GM12864 (cell line): ENCODE results near the gene GSE1.

Source experiments
- DNase-seq: peaks from one replicate; pipeline ENCODE4 v3.0.0-alpha.2; 2011; ENCODE audit warnings: low read depth
- H3K4me3 ChIP-seq: 2 replicates; pipeline ENCODE4 v1.5.1; 2011; ENCODE audit warnings: mild to moderate bottlenecking, low read depth, low read length, control low read depth
- TF ChIP-seq, protein P1 (sequence below): IDR thresholded peaks from 2 replicates; pipeline ENCODE4 v1.5.1; 2011; ENCODE audit warnings: low read depth, mild to moderate bottlenecking, moderate library complexity, low read length, control low read depth, inconsistent platforms; ENCODE audit errors: missing control alignments

GSE1 gene

GRCh38 chr16:85592700-85593493 lies 20.2 kb upstream of the GSE1 start:
- no peak overlapping the region for H3K4me3 ChIP-seq
- no peak for DNase-seq
- TF ChIP-seq, protein P1, sequence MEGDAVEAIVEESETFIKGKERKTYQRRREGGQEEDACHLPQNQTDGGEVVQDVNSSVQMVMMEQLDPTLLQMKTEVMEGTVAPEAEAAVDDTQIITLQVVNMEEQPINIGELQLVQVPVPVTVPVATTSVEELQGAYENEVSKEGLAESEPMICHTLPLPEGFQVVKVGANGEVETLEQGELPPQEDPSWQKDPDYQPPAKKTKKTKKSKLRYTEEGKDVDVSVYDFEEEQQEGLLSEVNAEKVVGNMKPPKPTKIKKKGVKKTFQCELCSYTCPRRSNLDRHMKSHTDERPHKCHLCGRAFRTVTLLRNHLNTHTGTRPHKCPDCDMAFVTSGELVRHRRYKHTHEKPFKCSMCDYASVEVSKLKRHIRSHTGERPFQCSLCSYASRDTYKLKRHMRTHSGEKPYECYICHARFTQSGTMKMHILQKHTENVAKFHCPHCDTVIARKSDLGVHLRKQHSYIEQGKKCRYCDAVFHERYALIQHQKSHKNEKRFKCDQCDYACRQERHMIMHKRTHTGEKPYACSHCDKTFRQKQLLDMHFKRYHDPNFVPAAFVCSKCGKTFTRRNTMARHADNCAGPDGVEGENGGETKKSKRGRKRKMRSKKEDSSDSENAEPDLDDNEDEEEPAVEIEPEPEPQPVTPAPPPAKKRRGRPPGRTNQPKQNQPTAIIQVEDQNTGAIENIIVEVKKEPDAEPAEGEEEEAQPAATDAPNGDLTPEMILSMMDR: no peak

- H3K4me3 ChIP-seq: no peak overlapping the region
- DNase-seq: no peak
- TF ChIP-seq, protein P1: no peak
These were observed 19.5 kb upstream of the GSE1 start for GRCh38 chr16:85593494-85594221.

DNA sequence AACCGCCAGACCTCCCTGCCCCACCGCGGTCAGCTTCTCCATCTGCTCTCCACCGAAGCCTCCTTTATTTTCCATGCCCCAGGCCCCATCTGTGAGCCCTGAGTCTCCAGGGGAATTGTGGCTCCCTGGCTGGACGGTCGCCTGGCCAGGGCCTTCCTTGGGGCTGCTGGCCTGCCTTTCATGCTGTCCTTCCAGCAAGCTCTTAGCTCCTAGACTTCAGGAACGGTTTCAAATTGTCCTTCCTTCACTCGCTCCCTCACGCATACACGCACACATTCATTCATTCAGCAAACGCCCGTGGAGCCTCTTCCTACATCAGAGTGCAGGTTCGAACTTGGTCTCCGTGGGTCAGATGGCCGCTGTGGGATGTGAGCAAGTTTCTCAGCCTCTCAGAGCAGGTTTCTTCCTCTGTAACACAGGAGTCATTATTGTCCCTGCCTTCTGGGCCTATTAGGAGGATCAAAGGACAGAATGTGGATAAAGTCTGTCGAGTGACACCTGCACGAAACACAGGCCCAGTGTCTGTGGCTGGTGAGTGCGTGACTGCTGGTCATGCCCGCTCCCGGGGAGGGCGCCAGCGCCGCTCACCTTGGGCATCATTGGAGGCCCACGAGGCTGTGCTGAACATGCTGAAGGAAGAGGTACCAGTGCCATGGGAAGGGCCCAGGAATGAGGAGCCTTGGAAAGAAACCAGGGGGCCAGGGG lies 18.7 kb upstream of the GSE1 start:
- no peak for DNase-seq
- no peak overlapping the region for H3K4me3 ChIP-seq
- TF ChIP-seq, protein P1: no peak

DNA sequence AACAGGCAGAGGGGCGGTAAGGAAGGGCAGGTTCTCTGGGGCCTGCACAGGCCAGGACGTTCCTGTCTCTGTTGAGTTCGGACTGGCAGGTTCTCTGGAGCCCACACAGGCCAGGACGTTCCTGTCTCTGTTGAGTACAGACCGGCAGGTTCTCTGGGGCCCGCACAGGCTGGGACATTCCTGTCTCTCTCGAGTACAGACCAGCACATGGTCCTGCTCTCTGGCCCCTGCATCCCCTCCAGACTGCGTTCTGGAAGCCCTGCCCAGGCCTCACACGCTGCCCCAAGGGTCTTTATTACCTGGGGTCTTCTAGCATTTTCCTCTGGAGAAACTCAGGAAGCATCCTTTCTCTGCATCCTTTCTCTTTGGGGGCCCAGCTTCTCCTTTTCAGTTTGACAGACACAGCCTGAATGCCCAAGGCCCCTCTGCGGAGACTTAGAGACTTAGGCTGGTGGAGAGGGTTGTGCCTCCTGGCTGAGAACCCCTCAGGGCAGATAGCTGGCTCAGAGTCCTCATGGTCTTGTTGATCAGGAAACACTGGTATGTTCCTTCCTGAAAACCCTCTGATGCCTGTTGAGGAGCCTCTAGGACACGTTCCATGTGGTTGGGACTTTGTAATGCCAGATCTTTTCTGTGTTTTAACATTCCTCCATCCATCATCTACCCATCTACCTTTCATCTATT lies 18.0 kb upstream of the GSE1 start:
- no peak for DNase-seq
- H3K4me3 ChIP-seq: no peak overlapping the region
- TF ChIP-seq, protein P1: no peak

DNA sequence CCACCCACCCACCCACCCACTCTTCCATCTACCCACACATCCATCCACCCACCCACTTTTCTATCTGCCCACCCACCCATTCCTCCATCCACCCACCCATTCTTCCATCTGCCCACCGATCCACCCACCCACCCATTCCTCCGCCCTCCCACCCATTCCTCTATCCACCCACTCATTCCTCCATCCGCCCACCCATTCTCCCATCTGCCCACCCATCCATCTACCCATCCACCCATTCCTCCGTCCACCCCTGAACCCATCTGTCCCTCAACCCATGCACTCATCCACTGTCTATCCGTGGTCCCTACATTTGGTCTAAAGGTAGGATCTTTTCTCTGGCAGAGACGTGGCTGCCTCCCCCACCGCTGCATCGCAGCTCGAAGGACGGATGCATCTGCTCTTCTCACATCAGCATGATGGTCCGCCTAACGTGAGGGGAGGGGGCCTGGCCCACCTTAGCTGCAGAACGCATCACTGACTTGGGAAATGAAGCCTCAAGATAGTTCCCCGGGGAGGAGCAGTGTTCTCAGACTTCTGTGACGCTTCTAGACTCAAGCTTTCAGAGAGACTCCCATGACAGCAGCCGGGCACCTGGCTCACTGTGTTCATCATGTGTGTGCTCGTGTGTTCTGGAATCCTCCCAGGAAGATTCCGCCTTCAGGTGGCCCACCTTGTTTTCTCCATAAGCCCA lies 17.2 kb upstream of the GSE1 start:
- no peak for DNase-seq
- H3K4me3 ChIP-seq: no peak overlapping the region
- TF ChIP-seq, protein P1: no peak

- no peak overlapping the region for H3K4me3 ChIP-seq
- no peak for DNase-seq
- TF ChIP-seq, protein P1: no peak
These were observed 15.0 kb upstream of the GSE1 start for GRCh38 chr16:85598141-85598540.
